ENCODE measurements around the gene GSTK1.

GRCh38 chr7:143271240-143271639 lies 8.0 kb downstream of the GSTK1 start:
- TF ChIP-seq CTCF (conservative IDR thresholded peaks at IDR 0.05; ENCODE audit: low read length) (no peak), EZH2phosphoT487 (IDR thresholded peaks at IDR 0.05; ENCODE audit: borderline replicate concordance) (no peak)
